ENCODE measurements around the gene OR10G3. TPM values are rescaled to one million over a fixed set of nuclear protein-coding genes. Genes with fewer than 3 reads are reported as not detected.

Gene OR10G3
- polyA plus RNA-seq, 1 donor from 2014 or later = not detected

DNA sequence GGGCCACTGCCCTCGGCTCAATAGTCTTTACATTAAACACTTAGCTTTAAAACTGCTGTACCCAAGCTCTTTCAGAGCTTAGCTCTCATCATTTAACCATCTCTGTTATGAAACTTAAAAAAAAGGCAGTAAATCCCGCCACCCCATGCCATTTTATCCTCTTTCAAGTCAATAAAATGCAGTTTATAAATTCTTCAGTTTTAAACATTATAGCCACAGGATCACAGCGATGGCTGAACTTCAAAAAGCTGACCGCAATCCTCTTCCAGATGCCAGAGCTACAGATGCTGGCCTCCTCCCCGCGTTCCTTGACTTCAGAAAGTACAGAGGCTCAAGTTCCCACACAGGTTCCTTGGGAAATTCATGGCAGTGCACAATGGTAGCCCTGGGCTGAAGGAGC lies 4.2 kb downstream of the OR10G3 start:
- Histone ChIP-seq H3K27ac (ENCODE audit: low read length) (no peak overlapping the region), H3K27me3 (ENCODE audit: insufficient read depth, low read depth, low read length) (no peaks in the 10 kb centered on the region), H3K9me3 (ENCODE audit: low read length) (no peaks in the 10 kb centered on the region), H2AFZ (ENCODE audit: low read depth, low read length) (no peak overlapping the region), H3K4me3 (ENCODE audit: low read length) (no peak overlapping the region), H3K36me3 (ENCODE audit: insufficient read depth, low read length) (no peaks in the 10 kb centered on the region), H3F3A (ENCODE audit: insufficient read depth, low read length, poor library complexity, severe bottlenecking) (no peaks in the 10 kb centered on the region), H3K9me2 (ENCODE audit: insufficient read depth, low read length) (no peaks in the 10 kb centered on the region), H3K4me2 (ENCODE audit: low read length) (no peak overlapping the region), H3K9ac (ENCODE audit: low read length) (no peak overlapping the region), H4K20me1 (ENCODE audit: insufficient read depth) (no peaks in the 10 kb centered on the region), H3K79me2 (replicated peaks; ENCODE audit: insufficient read depth, low read length) (no peaks in the 10 kb centered on the region)
- TF ChIP-seq, protein P1, sequence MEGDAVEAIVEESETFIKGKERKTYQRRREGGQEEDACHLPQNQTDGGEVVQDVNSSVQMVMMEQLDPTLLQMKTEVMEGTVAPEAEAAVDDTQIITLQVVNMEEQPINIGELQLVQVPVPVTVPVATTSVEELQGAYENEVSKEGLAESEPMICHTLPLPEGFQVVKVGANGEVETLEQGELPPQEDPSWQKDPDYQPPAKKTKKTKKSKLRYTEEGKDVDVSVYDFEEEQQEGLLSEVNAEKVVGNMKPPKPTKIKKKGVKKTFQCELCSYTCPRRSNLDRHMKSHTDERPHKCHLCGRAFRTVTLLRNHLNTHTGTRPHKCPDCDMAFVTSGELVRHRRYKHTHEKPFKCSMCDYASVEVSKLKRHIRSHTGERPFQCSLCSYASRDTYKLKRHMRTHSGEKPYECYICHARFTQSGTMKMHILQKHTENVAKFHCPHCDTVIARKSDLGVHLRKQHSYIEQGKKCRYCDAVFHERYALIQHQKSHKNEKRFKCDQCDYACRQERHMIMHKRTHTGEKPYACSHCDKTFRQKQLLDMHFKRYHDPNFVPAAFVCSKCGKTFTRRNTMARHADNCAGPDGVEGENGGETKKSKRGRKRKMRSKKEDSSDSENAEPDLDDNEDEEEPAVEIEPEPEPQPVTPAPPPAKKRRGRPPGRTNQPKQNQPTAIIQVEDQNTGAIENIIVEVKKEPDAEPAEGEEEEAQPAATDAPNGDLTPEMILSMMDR (IDR thresholded peaks at IDR 0.05; ENCODE audit: poor library complexity, severe bottlenecking) = no peak
- TF ChIP-seq POLR2AphosphoS5 (IDR thresholded peaks at IDR 0.05) = no peak
- no peak for TF ChIP-seq SMC3 (conservative IDR thresholded peaks at IDR 0.05; ENCODE audit: poor library complexity)
- TF ChIP-seq TAF1 (IDR thresholded peaks at IDR 0.05; ENCODE audit: low read depth) = no peak
- no peak for TF ChIP-seq EZH2 (IDR thresholded peaks at IDR 0.05; ENCODE audit: borderline replicate concordance, insufficient read depth, low read length, poor library complexity, severe bottlenecking)
- TF ChIP-seq EP300 (conservative IDR thresholded peaks at IDR 0.05; ENCODE audit: poor library complexity, severe bottlenecking) = no peak
- no peak for TF ChIP-seq MXI1 (conservative IDR thresholded peaks at IDR 0.05; ENCODE audit: poor library complexity, severe bottlenecking)
- TF ChIP-seq, protein P2, sequence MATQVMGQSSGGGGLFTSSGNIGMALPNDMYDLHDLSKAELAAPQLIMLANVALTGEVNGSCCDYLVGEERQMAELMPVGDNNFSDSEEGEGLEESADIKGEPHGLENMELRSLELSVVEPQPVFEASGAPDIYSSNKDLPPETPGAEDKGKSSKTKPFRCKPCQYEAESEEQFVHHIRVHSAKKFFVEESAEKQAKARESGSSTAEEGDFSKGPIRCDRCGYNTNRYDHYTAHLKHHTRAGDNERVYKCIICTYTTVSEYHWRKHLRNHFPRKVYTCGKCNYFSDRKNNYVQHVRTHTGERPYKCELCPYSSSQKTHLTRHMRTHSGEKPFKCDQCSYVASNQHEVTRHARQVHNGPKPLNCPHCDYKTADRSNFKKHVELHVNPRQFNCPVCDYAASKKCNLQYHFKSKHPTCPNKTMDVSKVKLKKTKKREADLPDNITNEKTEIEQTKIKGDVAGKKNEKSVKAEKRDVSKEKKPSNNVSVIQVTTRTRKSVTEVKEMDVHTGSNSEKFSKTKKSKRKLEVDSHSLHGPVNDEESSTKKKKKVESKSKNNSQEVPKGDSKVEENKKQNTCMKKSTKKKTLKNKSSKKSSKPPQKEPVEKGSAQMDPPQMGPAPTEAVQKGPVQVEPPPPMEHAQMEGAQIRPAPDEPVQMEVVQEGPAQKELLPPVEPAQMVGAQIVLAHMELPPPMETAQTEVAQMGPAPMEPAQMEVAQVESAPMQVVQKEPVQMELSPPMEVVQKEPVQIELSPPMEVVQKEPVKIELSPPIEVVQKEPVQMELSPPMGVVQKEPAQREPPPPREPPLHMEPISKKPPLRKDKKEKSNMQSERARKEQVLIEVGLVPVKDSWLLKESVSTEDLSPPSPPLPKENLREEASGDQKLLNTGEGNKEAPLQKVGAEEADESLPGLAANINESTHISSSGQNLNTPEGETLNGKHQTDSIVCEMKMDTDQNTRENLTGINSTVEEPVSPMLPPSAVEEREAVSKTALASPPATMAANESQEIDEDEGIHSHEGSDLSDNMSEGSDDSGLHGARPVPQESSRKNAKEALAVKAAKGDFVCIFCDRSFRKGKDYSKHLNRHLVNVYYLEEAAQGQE (IDR thresholded peaks at IDR 0.05; ENCODE audit: borderline replicate concordance) = no peak
- no peak for TF ChIP-seq RAD21 (conservative IDR thresholded peaks at IDR 0.05)

- no peaks in the 10 kb centered on the region for H3F3A ChIP-seq (ENCODE audit: insufficient read depth, low read length, poor library complexity, severe bottlenecking)
- no peaks in the 10 kb centered on the region for H3K9me2 ChIP-seq (ENCODE audit: insufficient read depth, low read length)
- H3K27ac ChIP-seq (ENCODE audit: low read length) = no peak overlapping the region
- no peaks in the 10 kb centered on the region for H3K79me2 ChIP-seq (replicated peaks; ENCODE audit: insufficient read depth, low read length)
- no peak overlapping the region for H2AFZ ChIP-seq (ENCODE audit: low read depth, low read length)
- H3K36me3 ChIP-seq (ENCODE audit: insufficient read depth, low read length) = no peaks in the 10 kb centered on the region
- no peak overlapping the region for H3K9ac ChIP-seq (ENCODE audit: low read length)
- no peak overlapping the region for H3K4me3 ChIP-seq (ENCODE audit: low read length)
- no peak overlapping the region for H3K4me2 ChIP-seq (ENCODE audit: low read length)
- H4K20me1 ChIP-seq (ENCODE audit: insufficient read depth) = no peaks in the 10 kb centered on the region
- H3K27me3 ChIP-seq (ENCODE audit: insufficient read depth, low read depth, low read length) = no peaks in the 10 kb centered on the region
- TF ChIP-seq EP300 (conservative IDR thresholded peaks at IDR 0.05; ENCODE audit: poor library complexity, severe bottlenecking) = no peak
- TF ChIP-seq, protein P1 (IDR thresholded peaks at IDR 0.05; ENCODE audit: poor library complexity, severe bottlenecking) = no peak
- no peak for TF ChIP-seq TAF1 (IDR thresholded peaks at IDR 0.05; ENCODE audit: low read depth)
- no peak for TF ChIP-seq RAD21 (conservative IDR thresholded peaks at IDR 0.05)
- TF ChIP-seq, protein P2 (IDR thresholded peaks at IDR 0.05; ENCODE audit: borderline replicate concordance) = no peak
- TF ChIP-seq MXI1 (conservative IDR thresholded peaks at IDR 0.05; ENCODE audit: poor library complexity, severe bottlenecking) = no peak
- TF ChIP-seq POLR2AphosphoS5 (IDR thresholded peaks at IDR 0.05) = no peak
- no peak for TF ChIP-seq EZH2 (IDR thresholded peaks at IDR 0.05; ENCODE audit: borderline replicate concordance, insufficient read depth, low read length, poor library complexity, severe bottlenecking)
- H3K9me3 ChIP-seq (ENCODE audit: low read length) = no peaks in the 10 kb centered on the region
These were observed 7.3 kb downstream of the OR10G3 start for GRCh38 chr14:21572604-21573003.

Measured in neural cell (in vitro differentiated cells).